DOHH2 (cell line): ENCODE measurements around the gene APOBEC3G.

Experiments used
- CTCF ChIP-seq: fragments of 200-600 bp; sonication (generic); IDR thresholded peaks from one replicate; pipeline ENCODE4 v1.5.1; 2014; ENCODE audit warnings: antibody characterized with exemption, mild to moderate bottlenecking, low read depth, low read length; ENCODE audit not compliant: poor library complexity, severe bottlenecking
- EZH2phosphoT487 ChIP-seq: fragments of 200-600 bp; sonication (generic); IDR thresholded peaks from 2 replicates; pipeline ENCODE4 v1.6.1; 2017; ENCODE audit warnings: borderline replicate concordance, mild to moderate bottlenecking, antibody characterized with exemption, low read length, moderate library complexity, mixed read lengths

GRCh38 chr22:39132871-39133524, 55.9 kb downstream of the APOBEC3G start:
- TF ChIP-seq CTCF (no peak), EZH2phosphoT487 (no peak)
